Inferior parietal cortex (tissue), 1 donor: Measurements from ENCODE around the gene PLEKHA7.
"Not testable (repeated sequence)": the region's sequence is repeated elsewhere in the genome, so short reads cannot be mapped to it uniquely, and the experiment has no call there.

ENCODE experiments used
- DNase-seq: peaks from one replicate; pipeline ENCODE4 v3.0.0-alpha.2; 2016; ENCODE audit errors: extremely low spot score

Gene PLEKHA7

GRCh38 chr11:16942342-16942741 is 71.9 kb downstream of the PLEKHA7 start:
- no peak for DNase-seq

- DNase-seq = no peak
Measured at GRCh38 chr11:16941935-16942334, 72.3 kb downstream of the PLEKHA7 start.

GRCh38 chr11:16938061-16938460 is 76.2 kb downstream of the PLEKHA7 start:
- no peak for DNase-seq

DNA sequence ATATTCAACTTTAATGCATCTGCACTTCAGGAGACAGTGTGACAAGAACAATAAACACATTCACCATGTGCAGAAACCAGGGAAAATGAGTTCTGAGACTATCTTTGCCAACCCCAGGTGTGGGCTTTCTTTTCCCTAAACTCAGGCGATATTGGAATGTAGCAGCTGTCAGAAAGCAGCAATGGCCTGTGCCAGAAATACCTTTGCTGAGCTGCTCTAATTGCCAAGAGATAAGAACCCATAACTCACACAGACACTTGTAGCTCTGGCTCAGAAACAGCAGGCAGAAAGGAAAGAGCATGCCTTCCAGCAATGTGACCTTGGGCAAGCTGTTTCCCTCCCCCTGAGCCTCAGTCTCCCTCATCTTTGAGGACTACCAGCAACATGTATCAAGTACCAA is 77.6 kb downstream of the PLEKHA7 start:
- DNase-seq = no peak

GRCh38 chr11:16935518-16936302 is 78.5 kb downstream of the PLEKHA7 start:
- peak; percentile 39 for DNase-seq

DNA sequence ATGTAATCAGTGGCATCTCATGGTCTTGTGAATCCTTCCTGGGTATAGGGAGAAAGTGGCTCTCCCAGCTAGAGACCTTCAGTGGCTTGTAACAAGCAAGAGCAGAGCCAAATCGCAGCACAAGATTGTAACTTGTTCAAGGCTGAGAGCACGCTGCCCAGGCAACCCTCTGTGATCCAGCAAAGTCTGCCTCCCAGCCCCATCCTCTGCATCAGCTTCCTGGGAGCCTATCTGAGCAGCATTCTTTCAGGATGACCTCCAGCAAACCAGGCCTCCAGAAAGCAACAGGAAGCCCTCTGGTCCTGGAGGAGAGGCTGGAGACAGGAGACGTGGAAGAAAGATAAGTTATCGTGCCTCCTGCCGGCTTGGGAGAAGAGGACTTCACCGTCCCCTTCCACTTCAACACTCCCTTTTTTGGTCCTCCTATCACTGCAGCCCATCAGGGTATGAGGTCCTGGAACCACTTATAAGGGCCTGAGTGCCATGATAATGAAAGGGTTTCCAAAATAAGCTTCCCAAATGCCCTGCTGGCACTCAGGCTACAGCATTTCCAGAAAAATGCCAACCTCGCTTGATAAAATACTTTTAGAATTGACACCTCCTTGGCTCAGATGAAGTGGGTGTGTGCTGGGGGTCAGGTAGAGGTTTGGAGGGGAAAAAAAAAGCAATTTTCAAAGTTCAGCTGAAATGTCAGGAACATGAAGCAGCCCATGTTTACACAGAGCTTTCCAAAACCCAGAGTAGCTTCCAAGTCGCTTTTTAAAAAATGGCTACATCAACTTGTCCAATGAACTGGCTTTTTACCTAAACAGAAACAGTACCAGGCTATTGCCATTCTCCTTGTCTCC is 80.2 kb downstream of the PLEKHA7 start:
- DNase-seq = no peak

- no peak for DNase-seq
Measured at GRCh38 chr11:16933291-16933690, 80.9 kb downstream of the PLEKHA7 start.

DNA sequence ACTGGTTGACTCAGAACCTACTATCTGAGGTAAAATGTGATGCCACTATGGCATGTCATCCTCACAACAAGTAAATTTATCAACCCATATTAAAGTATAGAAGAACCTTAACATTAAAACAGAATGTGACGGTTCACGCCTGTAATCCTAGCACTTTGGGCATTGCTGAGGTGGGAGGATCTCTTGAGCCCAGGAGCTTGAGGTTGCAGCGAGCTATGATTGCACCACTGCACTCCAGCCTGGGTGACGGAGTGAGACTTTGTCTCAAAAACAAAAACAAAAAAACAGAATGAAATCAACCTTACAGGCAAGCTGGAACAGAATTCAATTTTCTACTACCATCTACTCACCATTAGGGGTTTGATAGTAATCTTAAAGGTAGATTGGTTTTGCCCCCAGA is 86.2 kb downstream of the PLEKHA7 start:
- no peak for DNase-seq

DNA sequence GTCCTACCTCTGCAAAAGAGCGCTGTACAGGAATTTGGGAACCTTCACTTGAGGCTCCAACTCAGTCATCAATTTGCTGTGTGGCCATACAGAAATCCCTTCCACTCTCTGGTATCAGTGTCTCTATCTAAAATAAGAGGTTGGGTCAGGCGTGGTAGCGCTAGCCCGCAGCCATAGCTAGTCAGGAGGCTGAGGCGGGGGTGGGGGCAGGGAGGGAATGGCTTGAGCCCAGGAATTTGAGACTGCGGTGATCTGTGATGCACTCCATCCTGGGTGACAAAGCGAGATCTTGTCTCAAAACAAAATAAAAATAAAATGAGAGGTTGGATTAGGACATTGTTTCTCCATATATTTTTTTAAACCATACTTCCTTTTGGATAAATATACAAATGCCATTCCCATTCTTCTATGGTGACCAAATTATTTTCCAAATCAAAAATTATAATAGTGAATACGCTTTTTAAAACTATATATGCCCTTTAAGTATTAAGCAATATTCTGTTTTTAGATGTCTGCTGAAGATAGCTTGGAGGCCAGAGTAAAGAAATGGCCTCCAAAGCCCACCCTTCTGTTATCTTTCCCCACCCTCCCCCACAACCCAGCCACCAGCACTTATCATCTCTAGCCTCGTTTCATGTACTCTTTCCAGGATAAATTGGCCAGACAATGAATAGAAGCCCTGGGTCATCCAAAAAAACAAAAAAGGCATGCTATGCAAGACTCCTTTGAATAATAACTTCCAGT is 87.2 kb downstream of the PLEKHA7 start:
- no peak for DNase-seq

DNA sequence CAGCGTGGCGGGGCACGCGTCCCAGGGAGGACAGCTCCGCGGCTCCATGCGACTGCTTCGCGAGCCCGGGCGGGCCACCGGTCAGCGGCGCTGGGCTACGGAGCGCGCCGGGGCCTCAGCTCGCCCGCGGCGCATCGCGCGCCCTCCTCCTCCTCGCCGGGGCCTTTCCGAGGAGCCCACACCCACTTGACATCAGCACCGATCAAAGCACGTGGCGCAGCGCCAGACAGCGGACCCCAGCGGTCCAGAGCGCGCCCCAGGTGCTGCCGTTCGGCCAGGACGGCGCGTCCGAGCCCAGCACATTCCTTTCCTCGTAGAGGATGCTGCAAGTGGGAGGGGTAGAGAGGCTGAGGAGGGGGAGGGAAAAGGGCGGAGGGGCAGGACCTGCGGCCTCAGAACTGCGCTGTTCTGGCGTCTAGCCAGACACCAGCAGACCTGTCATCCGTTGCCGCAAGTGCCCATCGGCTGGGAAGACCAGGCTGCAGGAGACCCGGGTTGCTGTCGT is 88.6 kb downstream of the PLEKHA7 start:
- no peak for DNase-seq

DNA sequence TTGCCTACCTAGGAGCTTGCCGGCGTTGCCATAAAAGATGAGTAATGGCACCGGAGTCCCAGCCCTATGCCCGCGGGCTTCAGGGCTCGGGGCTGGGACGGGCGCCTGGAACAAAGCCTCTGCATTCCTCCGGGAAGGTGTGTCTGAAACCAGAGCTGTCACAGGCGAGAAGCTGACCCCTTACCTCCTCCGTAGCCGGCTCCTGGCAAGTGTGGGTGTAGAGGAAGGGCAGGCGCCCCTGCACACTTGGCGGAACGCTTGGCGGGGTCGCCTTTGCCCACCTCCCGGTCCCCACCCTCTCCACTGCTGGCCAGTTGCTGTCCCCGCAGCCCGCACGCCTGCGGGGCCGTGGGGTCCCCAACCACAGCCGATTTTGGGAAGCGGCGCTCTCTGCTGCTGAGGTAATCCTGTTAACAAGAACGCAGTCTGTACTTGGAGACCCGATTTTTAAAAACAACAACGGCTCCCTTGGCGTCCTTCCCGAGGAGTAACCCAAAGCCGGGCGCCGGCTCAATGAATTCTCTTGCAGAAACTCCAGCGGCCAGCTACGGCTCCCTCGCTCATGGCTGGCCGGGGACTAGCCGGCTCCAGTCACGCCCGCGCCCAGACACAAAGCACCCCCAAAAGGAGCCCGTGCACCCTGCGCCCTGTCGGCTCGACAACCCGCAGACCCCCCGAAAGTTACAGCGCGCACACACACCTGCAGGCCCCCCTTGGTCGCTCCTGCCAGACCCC is 89.2 kb downstream of the PLEKHA7 start:
- no peak for DNase-seq

DNA sequence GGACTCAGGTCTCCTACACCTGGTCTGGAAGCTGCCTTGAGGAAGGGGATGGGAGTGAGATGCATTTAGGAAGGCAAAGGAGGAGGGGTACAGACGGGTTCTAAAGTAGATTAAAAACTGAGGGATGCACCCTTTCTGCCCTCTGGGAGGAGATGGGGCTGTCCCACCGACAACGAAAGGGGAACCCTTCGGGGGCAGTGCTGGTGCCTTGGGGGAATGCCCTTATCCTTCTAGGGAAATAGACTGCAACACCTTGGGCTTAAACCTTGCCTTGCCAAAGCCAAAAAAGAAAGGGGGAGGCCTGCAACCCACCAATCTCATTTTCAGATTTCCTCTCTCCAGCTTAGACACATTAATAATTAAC is 89.8 kb downstream of the PLEKHA7 start:
- DNase-seq = no peak

DNA sequence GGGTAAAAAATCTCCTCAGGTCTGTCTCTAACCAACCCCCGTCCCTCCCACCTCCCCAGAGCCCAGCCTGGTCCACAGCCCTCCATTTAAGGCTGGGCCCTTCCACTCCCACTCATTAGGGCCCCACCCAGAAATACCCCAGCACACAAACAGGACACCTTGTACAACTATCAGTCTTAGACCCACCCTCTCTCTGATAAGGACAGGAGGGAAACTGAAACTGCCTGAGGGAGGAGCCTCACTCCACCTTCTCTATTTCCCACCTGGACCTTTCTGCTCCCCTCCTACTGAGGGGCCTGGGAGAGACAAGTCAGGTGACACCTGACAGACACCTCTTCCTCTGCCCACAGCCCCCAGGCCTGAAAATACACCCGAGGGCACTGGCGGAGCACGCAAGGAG is 90.2 kb downstream of the PLEKHA7 start:
- DNase-seq = no peak

DNA sequence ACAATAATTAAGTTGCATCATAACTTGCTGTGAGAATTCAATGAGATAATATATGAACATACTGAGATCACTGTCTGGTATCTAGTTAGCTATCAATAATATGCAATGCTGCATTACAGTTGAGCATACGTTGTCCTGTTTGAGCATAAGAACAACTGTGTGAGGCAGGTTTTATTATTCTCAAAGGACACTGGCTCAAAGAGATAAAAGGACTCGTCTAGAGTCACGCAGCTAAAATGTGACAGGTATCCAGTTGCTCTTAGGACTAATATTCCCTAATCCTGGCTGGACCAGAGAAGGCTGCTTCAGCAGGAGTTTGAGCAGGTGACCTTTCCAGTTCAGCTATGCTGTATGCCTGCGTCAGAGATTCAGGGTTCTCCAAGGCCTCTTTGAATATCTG is 92.5 kb downstream of the PLEKHA7 start:
- DNase-seq = no peak

DNA sequence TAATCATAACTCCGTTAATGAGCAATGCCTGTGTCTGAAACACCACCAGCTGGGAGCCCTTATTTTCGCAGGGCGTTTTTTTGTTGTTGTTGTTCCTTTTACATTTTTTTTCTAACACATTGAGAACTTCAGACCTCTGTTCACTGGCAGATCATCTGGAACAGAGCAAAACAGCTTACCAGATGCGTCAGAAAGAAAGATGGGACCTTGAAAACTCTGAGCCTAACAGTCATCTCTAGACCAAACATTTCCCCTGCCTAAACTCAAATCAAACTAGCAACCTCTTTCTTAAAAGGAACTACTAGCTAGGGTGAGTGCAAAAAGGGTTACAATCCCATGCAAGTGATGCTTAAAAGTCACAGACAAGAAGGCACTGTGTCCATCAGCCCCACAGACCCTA is 93.2 kb downstream of the PLEKHA7 start:
- DNase-seq = no peak

DNA sequence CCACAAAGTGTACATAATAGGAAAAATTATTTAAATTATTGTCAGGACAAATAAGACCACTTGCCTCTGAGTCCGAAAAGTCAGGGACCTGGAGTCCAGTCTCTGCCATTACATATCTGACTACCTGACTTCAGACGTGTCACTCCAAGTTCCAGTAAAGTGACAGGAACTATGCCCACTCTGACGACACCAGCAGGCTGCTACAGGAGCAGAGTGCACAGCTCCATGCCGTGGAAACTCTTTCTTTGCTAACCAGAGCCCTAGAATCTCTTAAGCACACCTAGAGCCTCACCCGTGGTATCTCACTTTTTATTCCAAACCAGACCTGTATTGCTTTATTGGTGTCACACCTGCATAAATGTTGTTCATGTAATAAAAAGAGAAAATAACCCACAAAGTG is 93.7 kb downstream of the PLEKHA7 start:
- no peak for DNase-seq

DNA sequence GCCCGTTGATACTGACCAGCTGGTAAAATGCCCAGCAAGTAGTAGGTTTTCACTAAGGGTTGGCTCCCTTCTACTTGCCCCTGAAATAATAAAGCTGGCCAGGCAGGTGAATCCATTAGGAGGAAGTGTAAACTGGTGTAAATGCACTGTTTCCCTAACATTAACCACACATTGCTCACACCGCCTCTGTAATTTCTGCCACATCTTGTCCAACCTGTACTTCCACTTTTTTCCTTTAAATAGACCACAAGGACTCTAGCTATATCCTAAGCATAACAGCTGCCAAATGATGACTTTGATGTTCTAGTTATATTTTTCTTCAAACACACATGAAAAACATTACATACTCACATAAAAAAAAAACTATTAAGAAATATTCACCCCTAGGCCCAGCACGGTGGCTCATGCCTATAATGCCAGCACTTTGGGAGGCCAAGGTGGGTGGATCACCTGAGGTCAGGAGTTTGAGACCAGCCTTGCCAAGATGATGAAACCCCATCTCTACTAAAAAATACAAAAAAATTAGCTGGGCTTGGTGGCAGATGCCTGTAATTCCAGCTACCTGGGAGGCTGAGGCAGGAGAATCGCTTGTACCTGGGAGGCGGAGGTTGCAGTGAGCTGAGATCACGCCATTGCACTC is 95.6 kb downstream of the PLEKHA7 start:
- not testable (repeated sequence) for DNase-seq

- DNase-seq = no peak
Measured at GRCh38 chr11:16917941-16918340, 96.3 kb downstream of the PLEKHA7 start.

DNA sequence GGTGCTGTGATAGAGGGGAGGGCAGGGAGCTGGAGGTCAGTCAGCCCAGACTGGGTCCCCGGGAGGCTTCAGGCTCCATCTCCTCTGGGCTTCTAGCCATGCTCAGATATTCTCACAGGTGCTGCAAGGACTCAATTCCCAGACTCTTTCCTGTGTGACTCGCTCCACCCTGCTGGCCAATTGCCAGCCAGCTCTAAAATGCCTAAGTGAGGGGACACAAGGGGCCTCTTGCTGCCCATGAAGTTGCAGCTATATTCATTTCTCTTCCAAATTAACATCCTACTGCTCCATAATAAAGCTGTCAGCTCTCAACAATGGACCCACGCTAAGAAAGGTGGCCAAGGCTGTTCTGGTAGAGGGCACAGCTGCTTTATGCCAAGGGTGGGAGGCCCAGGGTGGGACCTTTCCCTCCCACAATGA is 101.5 kb downstream of the PLEKHA7 start:
- no peak for DNase-seq

DNA sequence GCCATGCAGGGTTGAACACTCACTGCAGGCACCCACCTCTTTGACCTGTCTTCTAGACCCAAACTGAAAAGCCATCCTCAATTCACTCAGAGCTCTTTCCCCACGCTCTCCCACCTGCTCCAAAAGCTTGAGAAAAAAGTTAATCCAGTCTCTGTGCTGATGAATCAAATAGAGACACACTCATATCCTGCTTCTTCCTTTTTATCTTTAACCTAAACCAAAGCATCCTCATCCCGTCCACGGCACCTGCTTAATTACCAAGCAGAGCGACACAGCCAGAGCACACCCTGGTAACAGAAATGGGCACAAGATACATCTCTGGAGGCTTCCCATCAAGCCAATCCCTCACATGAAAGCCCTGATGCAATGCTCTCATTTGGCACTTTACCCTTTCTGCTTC is 102.6 kb downstream of the PLEKHA7 start:
- no peak for DNase-seq

- DNase-seq = no peak
Measured at GRCh38 chr11:16911186-16911585, 103.0 kb downstream of the PLEKHA7 start.
